CD1c-positive myeloid dendritic cell (primary cell): ENCODE results near the gene FBXO48.
"Not testable (repeated sequence)": the region's sequence is repeated elsewhere in the genome, so short reads cannot be mapped to it uniquely, and the experiment has no call there.

Experiments
- DNase-seq: peaks from one replicate; pipeline ENCODE4 v3.0.0-alpha.2; 2016; ENCODE audit errors: extremely low spot score

FBXO48 gene

GRCh38 chr2:68467077-68467960, at the start of gene FBXO48, which contains the start of gene APLF:
FBXO48 (minus strand) TSS chr2:68467294; CDS start chr2:68465145, 2,149 bp downstream.
APLF (plus strand) TSS chr2:68467585; CDS start chr2:68467732, 147 bp downstream.
- DNase-seq = peak; percentile 100

DNA sequence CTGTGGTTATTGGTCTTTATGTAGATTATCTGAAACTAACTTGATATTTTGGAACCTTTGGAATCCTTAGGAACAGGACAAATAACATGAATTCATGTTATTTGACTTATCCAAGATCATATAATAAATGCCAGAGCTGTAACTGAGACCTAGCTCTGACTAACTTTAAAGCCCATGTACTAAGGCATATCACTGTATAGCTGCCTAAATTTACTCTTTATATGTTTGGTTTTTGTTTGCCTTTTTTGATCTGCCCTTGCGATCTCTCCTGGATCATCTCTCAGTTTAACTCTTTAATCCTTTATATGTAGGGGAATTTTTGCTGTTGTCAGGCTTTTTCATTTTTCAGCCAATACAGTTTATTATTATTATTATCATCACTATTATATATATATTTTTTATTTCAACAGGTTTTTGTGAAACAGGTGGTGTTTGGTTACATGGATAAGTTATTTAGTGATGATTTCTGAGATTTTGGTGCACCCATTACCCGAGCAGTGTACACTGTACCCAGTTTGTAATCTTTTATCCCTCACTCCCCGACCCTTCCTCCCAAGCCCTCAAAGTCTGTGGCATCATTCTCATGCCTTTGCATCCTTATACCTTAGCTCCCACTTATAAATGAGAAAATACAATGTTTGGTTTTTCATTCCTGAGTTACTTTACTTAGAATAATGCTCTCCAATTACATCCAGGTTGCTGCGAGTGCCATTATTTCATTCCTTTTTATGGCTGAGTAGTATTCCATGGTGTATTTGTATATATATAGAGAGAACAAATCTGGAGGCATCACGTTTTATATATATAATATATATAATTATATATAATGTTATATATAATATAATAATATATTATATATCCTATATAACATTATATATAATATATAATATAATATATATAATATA, 49.2 kb upstream of the FBXO48 start:
- no peak for DNase-seq

GRCh38 chr2:68514316-68514929, 47.3 kb upstream of the FBXO48 start:
- no peak for DNase-seq

GRCh38 chr2:68512966-68513365, 45.9 kb upstream of the FBXO48 start:
- DNase-seq = no peak

GRCh38 chr2:68512326-68512725, 45.2 kb upstream of the FBXO48 start:
- DNase-seq = peak; percentile 40

DNA sequence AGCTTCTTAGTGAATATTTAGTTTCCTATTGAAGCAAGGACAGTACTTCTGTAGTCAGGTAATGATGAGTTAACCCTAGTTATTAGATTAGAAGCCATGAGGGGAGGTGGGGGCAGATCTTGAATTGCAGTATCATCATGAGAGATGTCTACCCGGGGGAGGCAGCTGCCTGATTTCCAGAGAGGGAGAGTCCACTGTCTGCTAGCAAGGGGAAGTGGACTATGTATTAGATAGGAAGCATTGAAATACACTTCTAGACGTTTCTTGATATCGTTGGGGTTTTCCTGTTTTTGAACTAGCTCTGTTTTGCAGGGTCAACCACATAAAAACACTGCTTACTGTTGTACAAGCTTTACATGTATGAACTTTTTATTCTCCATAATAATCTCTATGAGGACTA, 39.1 kb upstream of the FBXO48 start:
- DNase-seq = no peak

GRCh38 chr2:68505603-68506159, 38.6 kb upstream of the FBXO48 start:
- no peak for DNase-seq

GRCh38 chr2:68501768-68502167, 34.7 kb upstream of the FBXO48 start:
- no peak for DNase-seq

DNA sequence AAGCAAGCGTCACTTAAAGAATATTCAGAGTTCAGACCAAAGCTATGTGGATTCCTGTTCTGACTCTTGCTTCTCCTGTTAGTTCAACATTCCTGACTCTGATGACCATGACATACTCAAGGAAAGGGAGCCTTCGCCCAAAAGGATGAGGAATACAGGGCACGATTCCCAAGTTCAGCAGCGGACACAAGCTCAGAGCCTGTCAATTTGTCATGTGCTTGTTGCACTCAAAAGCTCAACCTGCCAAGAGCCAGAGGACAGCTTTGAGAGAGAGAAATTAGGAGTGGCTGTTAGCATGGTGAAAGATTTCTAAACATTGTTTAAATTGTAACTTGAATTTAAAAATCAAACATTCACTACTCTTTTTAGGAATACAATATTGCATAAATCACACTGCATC, 33.6 kb upstream of the FBXO48 start:
- DNase-seq = no peak

GRCh38 chr2:68499133-68499532, 32.0 kb upstream of the FBXO48 start:
- DNase-seq = no peak

GRCh38 chr2:68491582-68491981, 24.5 kb upstream of the FBXO48 start:
- DNase-seq = no peak

DNA sequence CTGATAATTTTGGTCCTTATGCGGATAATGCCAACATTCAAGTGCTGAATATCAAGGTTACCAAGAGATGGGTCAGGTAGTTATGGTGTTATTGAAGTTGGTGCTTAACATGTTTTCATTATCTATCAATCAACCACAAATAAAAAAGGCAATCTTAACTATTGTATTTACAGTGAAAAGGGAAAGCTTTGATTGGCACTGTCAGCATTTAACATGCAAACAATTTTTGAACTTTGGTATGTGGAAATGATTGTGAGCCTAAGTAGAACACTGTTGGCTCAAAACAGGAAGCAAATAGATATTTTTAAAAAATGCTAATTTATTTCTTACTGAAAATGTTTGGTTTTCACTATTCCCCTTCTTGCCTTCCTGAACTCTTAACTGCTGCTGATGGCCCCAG, 22.2 kb upstream of the FBXO48 start:
- DNase-seq = no peak

GRCh38 chr2:68488605-68489004, 21.5 kb upstream of the FBXO48 start:
- DNase-seq = not testable (repeated sequence)

DNA sequence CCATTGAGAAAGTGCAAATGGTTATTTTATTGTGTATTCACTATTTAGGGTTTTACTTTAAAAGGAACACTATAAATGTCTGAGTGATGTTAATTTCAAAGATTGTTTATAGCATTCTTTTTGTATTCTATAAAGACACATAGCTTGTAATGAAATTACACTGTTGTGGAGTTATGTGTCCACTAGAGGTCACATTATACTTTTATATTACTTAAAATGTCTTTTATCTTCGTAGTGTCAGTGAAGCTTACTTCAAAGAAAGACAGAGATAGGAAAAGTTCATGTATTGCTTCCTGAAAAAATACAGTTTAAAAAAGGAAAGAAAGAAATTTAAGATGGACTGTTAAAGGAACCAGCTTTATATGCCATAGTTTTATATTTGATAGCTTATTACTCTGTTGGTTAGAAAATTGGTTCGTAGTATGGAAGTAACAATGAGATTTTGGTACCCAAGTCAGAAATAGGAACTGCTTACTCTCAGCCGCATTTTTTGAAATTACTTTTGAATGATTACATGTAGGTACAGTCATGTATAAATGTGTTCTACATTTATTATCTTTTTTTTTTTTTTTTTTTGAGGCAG, 20.8 kb upstream of the FBXO48 start:
- peak; percentile 40 for DNase-seq

DNA sequence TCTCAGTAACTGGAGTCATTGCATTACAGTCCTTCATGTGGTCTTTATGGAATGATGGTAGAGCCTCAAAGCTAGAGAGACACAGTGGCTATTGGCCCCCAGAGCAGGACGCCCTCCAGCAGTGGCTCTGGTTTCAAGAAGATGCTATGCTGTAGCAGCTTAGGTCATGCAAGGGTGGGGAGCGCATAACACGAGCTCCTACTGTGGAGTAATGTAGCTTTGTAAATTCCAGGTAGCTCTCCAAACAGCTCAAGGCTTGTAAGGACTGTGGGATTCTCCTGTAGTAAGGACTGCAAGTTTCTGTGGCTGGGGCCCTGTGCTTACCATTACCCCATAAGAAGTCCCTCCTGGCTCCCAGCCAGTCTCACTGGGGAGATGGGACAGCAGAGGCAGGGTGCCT, 15.9 kb upstream of the FBXO48 start:
- DNase-seq = no peak

DNA sequence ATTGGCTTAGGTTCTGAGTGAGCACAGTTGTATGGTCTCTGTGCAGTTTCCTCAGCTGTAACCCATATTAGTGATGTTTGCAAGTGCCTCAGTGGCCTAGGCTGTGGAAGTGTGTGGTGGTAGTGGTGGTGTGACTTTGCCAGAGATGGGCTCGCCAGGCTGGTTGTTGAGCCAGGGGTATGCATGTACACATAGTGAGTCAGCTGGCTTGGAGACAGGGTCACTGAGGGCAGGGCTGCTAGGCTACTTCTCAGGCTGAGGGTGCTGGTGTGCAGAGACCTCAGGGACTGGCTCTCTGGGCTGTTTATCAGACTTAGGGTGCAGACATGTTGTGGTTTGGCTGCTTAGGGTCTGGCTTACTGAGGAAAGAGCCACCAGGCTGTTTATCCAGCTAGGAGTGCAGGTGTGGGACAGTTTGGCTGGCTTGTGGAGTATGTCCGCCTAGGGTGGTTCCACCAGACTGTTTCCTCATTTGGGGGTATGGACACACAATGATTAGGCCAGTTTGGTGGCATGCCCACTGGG, 15.3 kb upstream of the FBXO48 start:
- no peak for DNase-seq

- no peak for DNase-seq
These were observed 11.6 kb upstream of the FBXO48 start for GRCh38 chr2:68478688-68479087.

- no peak for DNase-seq
These were observed 9.4 kb upstream of the FBXO48 start for GRCh38 chr2:68476454-68476853.

DNA sequence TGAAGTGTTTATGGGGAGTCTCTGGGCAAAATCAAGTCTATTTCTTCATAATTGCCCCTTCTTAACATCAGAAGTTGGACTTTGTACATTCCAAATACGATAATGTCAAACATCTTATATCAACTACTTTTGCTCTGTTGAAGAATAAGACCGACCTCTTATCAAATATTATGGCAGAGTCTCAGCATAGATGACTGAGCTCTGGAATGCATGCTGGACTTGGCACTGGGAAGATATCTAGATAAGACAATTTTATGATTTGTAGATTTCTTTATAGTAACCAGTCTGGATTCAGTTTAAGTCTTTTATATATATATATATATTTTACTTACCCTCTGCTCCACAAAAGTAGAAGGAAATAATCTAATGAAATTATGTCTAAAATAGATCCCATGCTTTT, 8.5 kb upstream of the FBXO48 start:
- DNase-seq = no peak

- DNase-seq = no peak
These were observed 8.0 kb upstream of the FBXO48 start for GRCh38 chr2:68475110-68475509.

DNA sequence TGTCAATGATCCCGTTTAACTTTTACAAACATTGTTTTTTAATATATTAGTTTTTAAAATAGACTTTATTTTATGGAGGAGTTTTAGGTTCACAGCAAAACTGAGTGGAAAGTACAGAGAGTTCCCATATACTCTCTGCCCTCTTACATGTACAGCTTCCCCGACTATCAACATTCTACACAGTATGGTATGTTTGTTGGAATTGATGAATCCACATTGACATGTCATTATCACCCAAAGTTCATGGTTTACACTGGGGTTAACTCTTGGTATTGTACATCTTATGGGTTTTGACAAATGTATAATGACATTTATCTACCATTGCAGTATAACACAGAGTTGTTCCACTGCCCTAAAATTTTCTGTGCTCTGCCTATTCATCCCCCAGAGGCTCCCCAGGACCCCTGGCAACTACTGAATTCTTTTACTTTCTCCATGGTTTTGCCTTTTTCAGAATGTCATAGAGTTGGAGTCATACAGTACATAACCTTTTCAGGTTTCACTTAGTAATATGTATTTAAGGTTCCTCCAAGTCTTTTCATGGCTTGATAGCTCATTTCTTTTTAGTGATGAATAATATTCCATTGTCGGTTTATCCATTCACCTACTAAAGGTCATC, 5.8 kb upstream of the FBXO48 start:
- no peak for DNase-seq
